Skeletal muscle satellite cell (primary cell): ENCODE data around the gene MEIG1.
"Not testable (repeated sequence)": the region's sequence is repeated elsewhere in the genome, so short reads cannot be mapped to it uniquely, and the experiment has no call there.

ENCODE experiments used
- H3K27me3 ChIP-seq: 2 replicates; pipeline ENCODE4 v1.7.0; 2013; ENCODE audit warnings: low read length; ENCODE audit not compliant: control insufficient read depth, insufficient read depth
- H3K36me3 ChIP-seq: 2 replicates; pipeline ENCODE4 v1.7.0; 2013; ENCODE audit warnings: mild to moderate bottlenecking, control low read depth, low read length; ENCODE audit not compliant: insufficient read depth
- H3K4me1 ChIP-seq: 2 replicates; pipeline ENCODE4 v1.7.0; 2013; ENCODE audit warnings: low read length; ENCODE audit not compliant: control insufficient read depth, insufficient read depth
- H3K4me2 ChIP-seq: 2 replicates; pipeline ENCODE4 v1.7.0; 2013; ENCODE audit warnings: mild to moderate bottlenecking, low read length
- H3K4me3 ChIP-seq: 2 replicates; pipeline ENCODE4 v1.7.0; 2013; ENCODE audit warnings: low read length
- H3K9ac ChIP-seq: 2 replicates; pipeline ENCODE4 v1.7.0; 2013; ENCODE audit warnings: mild to moderate bottlenecking, low read depth, low read length, moderate library complexity
- H3K9me3 ChIP-seq: replicated peaks from 2 replicates; pipeline ENCODE4 v1.7.0; 2013; ENCODE audit warnings: mild to moderate bottlenecking, control low read depth, low read length

Gene MEIG1

GRCh38 chr10:14958872-14959220 lies 342 bp upstream of the MEIG1 start:
- Histone ChIP-seq H3K9ac (peak overlapping the region; percentile 98), H3K4me3 (peak overlapping the region; percentile 81), H3K36me3 (no peaks in the 10 kb centered on the region), H3K9me3 (no peaks in the 10 kb centered on the region), H3K4me1 (peaks cover 8% of the 10 kb centered on the region), H3K27me3 (no peaks in the 10 kb centered on the region), H3K4me2 (peak overlapping the region; percentile 90)

DNA sequence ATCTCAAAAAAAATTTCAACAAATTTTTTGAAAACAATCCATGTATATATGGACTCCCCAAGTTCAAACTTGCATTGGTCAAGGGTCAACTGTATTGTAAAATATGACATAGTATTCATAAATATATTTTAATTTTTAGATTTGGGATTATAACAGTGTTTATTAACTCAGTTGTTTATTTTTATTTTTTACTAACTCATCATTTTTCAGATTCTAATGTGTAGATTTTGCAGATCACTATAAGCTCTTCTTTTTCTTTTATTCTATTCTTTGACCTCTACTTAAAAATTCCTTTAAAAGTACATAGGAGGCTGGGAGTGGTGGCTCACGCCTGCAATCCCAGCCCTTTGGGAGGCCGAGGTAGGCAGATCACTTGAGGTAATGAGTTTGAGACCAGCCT lies 8.7 kb downstream of the MEIG1 start:
- H3K27me3 ChIP-seq = peaks cover 7% of the 10 kb centered on the region

DNA sequence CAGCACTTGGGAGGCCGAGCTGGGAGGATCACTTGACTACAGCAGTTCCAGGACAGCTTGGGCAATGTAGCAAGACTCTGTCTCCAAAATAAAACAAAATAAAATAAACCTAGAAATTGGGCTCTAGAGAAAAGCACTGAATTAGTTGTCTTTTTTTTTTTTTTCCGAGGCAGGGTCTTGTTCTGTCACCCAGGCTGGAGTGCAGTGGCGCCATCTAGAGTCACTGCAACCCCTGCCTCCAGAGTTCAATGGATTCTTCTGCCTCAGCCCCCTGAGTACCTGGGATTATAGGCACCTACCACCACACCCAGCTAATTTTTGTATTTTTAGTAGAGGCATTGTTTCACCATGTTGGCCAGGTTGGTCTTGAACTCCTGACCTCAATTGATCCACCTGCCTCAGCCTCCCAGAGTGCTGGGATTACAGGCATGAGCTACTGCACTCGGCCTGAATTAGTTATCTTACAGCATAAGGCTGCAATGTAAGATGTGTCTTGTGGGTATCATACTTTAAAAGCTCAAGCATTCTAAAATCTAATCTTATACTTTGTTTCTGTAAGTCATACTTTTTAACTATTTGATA lies 12.8 kb downstream of the MEIG1 start:
- no peaks in the 10 kb centered on the region for H3K9me3 ChIP-seq
- no peak overlapping the region for H3K4me3 ChIP-seq
- H3K9ac ChIP-seq = no peak overlapping the region
- no peaks in the 10 kb centered on the region for H3K4me1 ChIP-seq
- peaks cover 7% of the 10 kb centered on the region for H3K27me3 ChIP-seq
- no peaks in the 10 kb centered on the region for H3K36me3 ChIP-seq
- no peak overlapping the region for H3K4me2 ChIP-seq

More for the DNA sequence above, 8.7 kb downstream of the MEIG1 start:
- Histone ChIP-seq H3K9me3 (no peaks in the 10 kb centered on the region), H3K36me3 (no peaks in the 10 kb centered on the region), H3K4me3 (no peak overlapping the region), H3K9ac (no peak overlapping the region), H3K4me1 (no peaks in the 10 kb centered on the region), H3K4me2 (no peak overlapping the region)

- H3K4me3 ChIP-seq, H3K27me3 ChIP-seq, H3K4me2 ChIP-seq, H3K9me3 ChIP-seq, H3K9ac ChIP-seq, H3K4me1 ChIP-seq, H3K36me3 ChIP-seq: not testable (repeated sequence)
Observed at GRCh38 chr10:14974153-14974998, 15.2 kb downstream of the MEIG1 start.

GRCh38 chr10:14975672-14976273 lies 16.6 kb downstream of the MEIG1 start:
- Histone ChIP-seq H3K36me3 (no peaks in the 10 kb centered on the region), H3K4me3 (no peak overlapping the region), H3K27me3 (no peaks in the 10 kb centered on the region), H3K9ac (no peak overlapping the region), H3K4me2 (peak overlapping the region; percentile 63), H3K4me1 (no peaks in the 10 kb centered on the region), H3K9me3 (no peaks in the 10 kb centered on the region)

DNA sequence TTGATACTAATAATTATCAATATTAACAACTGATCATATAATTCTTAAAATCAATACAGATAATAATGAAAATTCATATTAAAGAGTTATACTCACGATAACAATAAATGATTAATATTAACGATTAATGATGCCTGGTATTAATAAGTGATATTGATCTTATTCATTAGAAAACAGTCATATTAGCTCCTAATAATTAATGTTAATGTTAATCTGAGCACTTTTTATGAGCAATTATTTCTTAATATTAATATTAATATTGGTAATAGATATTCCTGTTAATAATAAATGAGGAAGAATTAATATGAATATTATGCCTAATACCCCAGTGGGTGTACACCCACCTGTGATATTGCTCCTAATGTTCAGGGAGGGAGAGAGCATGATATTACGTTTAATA lies 23.6 kb downstream of the MEIG1 start:
- Histone ChIP-seq H3K4me1 (no peaks in the 10 kb centered on the region), H3K9ac (no peak overlapping the region), H3K9me3 (no peaks in the 10 kb centered on the region), H3K4me3 (no peak overlapping the region), H3K36me3 (no peaks in the 10 kb centered on the region), H3K27me3 (no peaks in the 10 kb centered on the region), H3K4me2 (no peak overlapping the region)

- H3K36me3 ChIP-seq, H3K27me3 ChIP-seq, H3K4me1 ChIP-seq, H3K4me3 ChIP-seq, H3K9me3 ChIP-seq, H3K9ac ChIP-seq, H3K4me2 ChIP-seq: not testable (repeated sequence)
Observed at GRCh38 chr10:14989552-14989951, 30.4 kb downstream of the MEIG1 start.

DNA sequence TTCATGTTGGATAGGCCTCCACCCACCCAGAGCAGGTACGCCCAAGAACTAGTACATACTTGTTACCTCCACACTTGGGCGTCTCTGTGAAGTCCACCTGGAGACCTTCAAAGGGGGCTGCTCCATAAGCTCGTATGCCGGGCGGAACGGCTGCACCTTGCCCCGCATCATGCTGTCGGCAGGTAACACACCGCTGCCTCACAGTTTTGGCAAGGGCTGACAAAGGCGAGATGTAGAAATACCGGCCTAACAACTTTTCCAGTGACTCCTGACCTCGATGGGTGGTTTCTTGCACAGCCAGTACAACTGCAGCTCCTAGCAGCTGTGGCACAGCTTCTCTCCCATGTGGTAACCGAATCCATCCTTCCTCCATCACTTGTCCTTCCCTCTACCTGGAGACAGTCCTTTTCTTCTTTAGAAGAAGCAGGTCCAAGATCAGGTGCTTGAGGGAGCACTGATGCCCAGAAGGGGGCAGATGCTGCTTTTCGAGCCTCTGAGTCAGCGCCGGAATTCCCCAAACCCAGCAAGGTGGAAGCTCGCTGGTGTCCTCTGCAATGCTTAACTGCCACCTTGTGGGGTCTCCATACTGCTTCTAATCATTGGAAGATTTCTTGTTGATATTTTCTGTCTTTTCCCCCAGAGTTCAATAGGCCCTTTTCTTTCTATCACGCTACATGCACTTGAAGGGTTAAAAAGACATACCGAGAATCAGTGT lies 32.0 kb downstream of the MEIG1 start:
- not testable (repeated sequence) for H3K4me3 ChIP-seq, H3K9me3 ChIP-seq, H3K36me3 ChIP-seq, H3K4me1 ChIP-seq, H3K27me3 ChIP-seq, H3K9ac ChIP-seq, H3K4me2 ChIP-seq

- H3K9ac ChIP-seq, H3K4me3 ChIP-seq, H3K9me3 ChIP-seq, H3K4me1 ChIP-seq, H3K27me3 ChIP-seq, H3K36me3 ChIP-seq, H3K4me2 ChIP-seq: not testable (repeated sequence)
Observed at GRCh38 chr10:14992336-14992735, 33.1 kb downstream of the MEIG1 start.

DNA sequence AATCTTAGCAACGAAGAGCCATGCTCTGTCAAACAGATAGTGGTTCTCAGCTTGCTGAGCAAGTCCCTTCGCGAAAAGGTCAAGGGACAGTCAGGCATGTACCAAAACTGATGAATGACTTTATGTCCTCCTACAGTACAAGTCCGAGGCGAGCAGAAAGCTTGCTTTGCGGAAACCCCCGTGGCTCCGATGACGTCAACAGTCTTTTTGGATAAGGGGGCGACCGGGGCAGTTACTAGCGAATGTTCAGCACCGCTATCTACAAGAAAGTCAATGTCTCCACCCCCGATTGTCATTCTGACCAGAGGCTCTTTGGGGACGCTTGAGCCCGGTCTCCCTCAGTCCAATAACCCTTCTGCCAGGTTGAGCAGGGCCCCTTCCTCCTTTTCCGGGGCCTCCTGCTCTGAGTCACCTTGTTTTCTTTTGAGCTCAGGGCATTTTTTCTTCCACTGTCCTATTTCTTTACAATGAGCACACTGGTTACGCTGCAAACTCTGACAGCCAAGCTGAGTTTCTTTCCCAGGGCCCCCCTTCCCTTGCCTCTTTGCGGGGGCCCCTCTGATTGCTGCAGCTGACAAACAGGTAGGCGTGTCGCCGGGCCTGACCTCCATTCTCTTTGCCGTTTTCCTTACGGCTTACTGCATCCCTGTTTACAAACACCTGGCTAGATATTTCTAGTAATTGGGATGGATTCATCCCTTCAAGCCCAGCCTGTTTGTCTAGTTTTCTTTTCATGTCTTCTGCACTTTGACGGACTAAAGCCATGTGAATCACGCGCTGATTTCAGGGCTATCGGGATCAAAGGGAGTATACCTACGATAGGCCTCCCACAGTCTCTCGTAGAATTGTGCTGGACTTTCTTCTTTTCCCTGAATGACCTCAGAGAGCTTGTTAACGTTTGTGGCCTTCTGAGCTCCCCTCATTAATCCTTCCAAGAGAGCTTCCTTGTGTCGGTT lies 34.6 kb downstream of the MEIG1 start:
- not testable (repeated sequence) for H3K4me1 ChIP-seq, H3K9ac ChIP-seq

More for the DNA sequence above, 34.6 kb downstream of the MEIG1 start:
- H3K4me2 ChIP-seq = peak overlapping the region; percentile 47
- H3K27me3 ChIP-seq, H3K4me3 ChIP-seq, H3K9me3 ChIP-seq, H3K36me3 ChIP-seq: not testable (repeated sequence)
